H1 (cell line): ENCODE results near the gene NKAIN2. TPM values are rescaled to one million over a fixed set of nuclear protein-coding genes. Genes with fewer than 3 reads are reported as not detected.

ENCODE experiments used
- CTCF ChIA-PET: fragments of 300-600 bp; sonication (Branson Sonifier 250); formaldehyde crosslinking; loops from one replicate; lab custom pipeline; 2021; ENCODE audit not compliant: partially characterized antibody; lab: Charles Lee
- POLR2A ChIA-PET: fragments of 300-600 bp; sonication (Branson Sonifier 250); formaldehyde crosslinking; loops from one replicate; lab custom pipeline; 2021; ENCODE audit warnings: inconsistent platforms; ENCODE audit not compliant: partially characterized antibody; lab: Charles Lee
- DNase-seq, 2 experiments: peaks; one replicate each; pipeline versions ENCODE4 v3.0.0 to v3.0.0-alpha.2; 2010 to 2022; ENCODE audit warnings: low spot score in 2 of 2, low read depth in 1 of 2, mixed read lengths in 1 of 2
- FAIRE-seq: peaks from 2 replicates; lab custom pipeline; 2011; peaks lifted over from hg19 to GRCh38; lab: Jason Lieb, UNC
- H2AFZ ChIP-seq: 2 replicates; pipeline ENCODE4 v1.8.1; 2012; ENCODE audit warnings: low read length, inconsistent platforms
- H2AK5ac ChIP-seq: 2 replicates; pipeline ENCODE4 v1.6.1; 2013; ENCODE audit warnings: low read depth, low read length
- H2BK120ac ChIP-seq: replicated peaks from 2 replicates; pipeline ENCODE3; 2013; ENCODE audit warnings: low read depth, low read length, inconsistent platforms
- H2BK12ac ChIP-seq: 2 replicates; pipeline ENCODE4 v1.6.1; 2013; ENCODE audit warnings: low read depth, low read length
- H2BK15ac ChIP-seq: 2 replicates; pipeline ENCODE4 v1.6.1; 2013; ENCODE audit warnings: low read length
- H2BK20ac ChIP-seq: 2 replicates; pipeline ENCODE4 v1.6.1; 2013; ENCODE audit warnings: low read length
- H2BK5ac ChIP-seq: 2 replicates; pipeline ENCODE4 v1.6.1; 2013; ENCODE audit warnings: low read depth, low read length
- H3K14ac ChIP-seq: 2 replicates; pipeline ENCODE4 v1.6.1; 2013; ENCODE audit warnings: inconsistent platforms; ENCODE audit not compliant: insufficient read length
- H3K18ac ChIP-seq: 2 replicates; pipeline ENCODE4 v1.6.1; 2013; ENCODE audit warnings: low read length; ENCODE audit errors: extremely low read depth
- H3K23ac ChIP-seq: 2 replicates; pipeline ENCODE4 v1.6.1; 2013; ENCODE audit warnings: inconsistent platforms; ENCODE audit not compliant: insufficient read length
- H3K23me2 ChIP-seq: 2 replicates; pipeline ENCODE4 v1.6.1; 2013; ENCODE audit warnings: low read depth, low read length
- H3K27ac ChIP-seq: 2 replicates; pipeline ENCODE4 v1.6.1; 2011; ENCODE audit warnings: low read depth, low read length, inconsistent platforms
- H3K27me3 ChIP-seq, 4 experiments: replicated peaks in 1 of 4; 1 replicate in 1 of 4; 2 replicates in 3 of 4; pipeline versions ENCODE4 v1.6.1 to v1.8.1; 2011 to 2013; ENCODE audit warnings: low read length in 3 of 4, mild to moderate bottlenecking in 3 of 4, inconsistent platforms in 2 of 4, mixed read lengths in 2 of 4, moderate library complexity in 1 of 4; ENCODE audit not compliant: control insufficient read depth in 3 of 4, insufficient read depth in 3 of 4; ENCODE audit errors: extremely low read depth in 1 of 4
- H3K36me3 ChIP-seq, 4 experiments: 2 replicates each; pipeline versions ENCODE4 v1.6.1 to v1.8.1; 2011 to 2013; ENCODE audit warnings: mild to moderate bottlenecking in 4 of 4, low read length in 3 of 4, moderate library complexity in 2 of 4, control low read depth in 1 of 4, inconsistent platforms in 1 of 4; ENCODE audit not compliant: insufficient read depth in 4 of 4, control insufficient read depth in 2 of 4
- H3K4ac ChIP-seq: replicated peaks from 2 replicates; pipeline ENCODE3; 2013; ENCODE audit warnings: low read length, low read depth, mixed read lengths, inconsistent platforms; ENCODE audit not compliant: insufficient read length
- H3K4me1 ChIP-seq, 4 experiments: replicated peaks in 1 of 4; 1 replicate in 1 of 4; 2 replicates in 3 of 4; pipeline versions ENCODE4 v1.6.1 to v1.8.1; 2011 to 2013; ENCODE audit warnings: low read length in 3 of 4, inconsistent platforms in 2 of 4, mixed read lengths in 1 of 4; ENCODE audit not compliant: insufficient read depth in 4 of 4, control insufficient read depth in 3 of 4
- H3K4me2 ChIP-seq, 2 experiments: 2 replicates each; pipeline versions ENCODE4 v1.6.1 to v1.8.1; 2011 to 2013; ENCODE audit warnings: low read depth in 2 of 2, low read length in 2 of 2, control low read depth in 1 of 2, inconsistent platforms in 1 of 2, mild to moderate bottlenecking in 1 of 2; ENCODE audit not compliant: insufficient read depth in 1 of 2
- H3K4me3 ChIP-seq, 4 experiments: fragments of 200-600, 300-600 bp in 1 of 4; sonication (generic), shearing (Covaris generic), sonication (Bioruptor Twin) in 1 of 4; 2 replicates each; pipeline versions ENCODE4 v1.5.1 to v1.8.1; 2011 to 2016; ENCODE audit warnings: low read length in 4 of 4, low read depth in 3 of 4, control low read depth in 2 of 4, inconsistent platforms in 2 of 4, mild to moderate bottlenecking in 2 of 4, mixed read lengths in 1 of 4, moderate library complexity in 1 of 4; ENCODE audit not compliant: insufficient read depth in 2 of 4; ENCODE audit errors: extremely low read depth in 1 of 4
- H3K56ac ChIP-seq: replicated peaks from 2 replicates; pipeline ENCODE3; 2013; ENCODE audit warnings: low read depth, mild to moderate bottlenecking, mixed read lengths, low read length, inconsistent platforms; ENCODE audit not compliant: insufficient read length
- H3K79me1 ChIP-seq: 2 replicates; pipeline ENCODE4 v1.6.1; 2013; ENCODE audit warnings: low read depth, low read length, control low read depth
- H3K79me2 ChIP-seq, 2 experiments: 2 replicates each; pipeline versions ENCODE4 v1.6.1 to v1.8.1; 2012 to 2013; ENCODE audit warnings: low read length in 2 of 2, mild to moderate bottlenecking in 2 of 2, inconsistent platforms in 1 of 2; ENCODE audit not compliant: insufficient read depth in 2 of 2, control insufficient read depth in 1 of 2
- H3K9ac ChIP-seq, 4 experiments: replicated peaks in 1 of 4; 1 replicate in 1 of 4; 2 replicates in 3 of 4; pipeline versions ENCODE4 v1.6.1 to v1.8.1; 2011 to 2013; ENCODE audit warnings: low read depth in 3 of 4, low read length in 3 of 4, control low read depth in 2 of 4, mild to moderate bottlenecking in 2 of 4, moderate library complexity in 2 of 4, inconsistent platforms in 1 of 4; ENCODE audit errors: extremely low read depth in 1 of 4
- H3K9me3 ChIP-seq, 2 experiments: 2 replicates each; pipeline versions ENCODE4 v1.6.1 to v1.8.1; 2012 to 2013; ENCODE audit warnings: mild to moderate bottlenecking in 2 of 2, moderate library complexity in 2 of 2, control low read depth in 1 of 2, inconsistent platforms in 1 of 2, low read depth in 1 of 2, low read length in 1 of 2, mixed read lengths in 1 of 2; ENCODE audit not compliant: insufficient read depth in 2 of 2
- H4K20me1 ChIP-seq, 2 experiments: replicated peaks in 1 of 2; 2 replicates each; pipeline versions ENCODE3 to v1.8.1; 2011 to 2013; ENCODE audit warnings: inconsistent platforms in 2 of 2, low read length in 2 of 2, mild to moderate bottlenecking in 1 of 2; ENCODE audit not compliant: insufficient read depth in 2 of 2, control insufficient read depth in 1 of 2
- H4K5ac ChIP-seq: 2 replicates; pipeline ENCODE4 v1.6.1; 2013; ENCODE audit warnings: low read length, low read depth, mixed read lengths, inconsistent platforms; ENCODE audit not compliant: insufficient read length
- H4K8ac ChIP-seq: 2 replicates; pipeline ENCODE4 v1.8.0; 2013; ENCODE audit warnings: mild to moderate bottlenecking, moderate library complexity, low read length, inconsistent platforms; ENCODE audit not compliant: insufficient read depth; ENCODE audit errors: extremely low read depth
- H4K91ac ChIP-seq: replicated peaks from 2 replicates; pipeline ENCODE3; 2013; ENCODE audit warnings: low read length, mixed read lengths, inconsistent platforms; ENCODE audit not compliant: insufficient read length
- ATF3 ChIP-seq: IDR thresholded peaks from 2 replicates; pipeline ENCODE4 v1.6.1; 2011; ENCODE audit warnings: low read depth, mild to moderate bottlenecking, low read length; ENCODE audit not compliant: insufficient read depth
- BACH1 ChIP-seq: IDR thresholded peaks from 2 replicates; pipeline ENCODE4 v1.6.1; 2012; ENCODE audit warnings: low read length, improper control_type of control experiment
- BCL11A ChIP-seq, 2 experiments: IDR thresholded peaks; one replicate each; pipeline ENCODE4 v1.6.1; 2011; ENCODE audit warnings: low read depth in 2 of 2, low read length in 2 of 2, mild to moderate bottlenecking in 2 of 2
- CREB1 ChIP-seq: IDR thresholded peaks from 2 replicates; pipeline ENCODE4 v1.6.1; 2012; ENCODE audit warnings: inconsistent platforms
- E2F6 ChIP-seq: IDR thresholded peaks from 2 replicates; pipeline ENCODE4 v1.6.1; 2012; ENCODE audit warnings: inconsistent platforms
- GTF2F1 ChIP-seq: IDR thresholded peaks from 2 replicates; pipeline ENCODE4 v1.6.1; 2012; ENCODE audit warnings: low read depth, low read length, improper control_type of control experiment, borderline replicate concordance
- HDAC6 ChIP-seq: IDR thresholded peaks from one replicate; pipeline ENCODE4 v1.7.1; 2012; ENCODE audit warnings: low read depth, mild to moderate bottlenecking, inconsistent platforms, low read length, moderate library complexity
- JUND ChIP-seq: IDR thresholded peaks from 2 replicates; pipeline ENCODE4 v1.6.1; 2011; ENCODE audit warnings: mild to moderate bottlenecking, improper control_type of control experiment, low read length
- MAX ChIP-seq: IDR thresholded peaks from 2 replicates; pipeline ENCODE4 v1.6.1; 2012; ENCODE audit warnings: inconsistent platforms
- RXRA ChIP-seq: IDR thresholded peaks from 2 replicates; pipeline ENCODE4 v1.6.1; 2011; ENCODE audit warnings: low read depth, mild to moderate bottlenecking, low read length, moderate library complexity; ENCODE audit not compliant: insufficient read depth
- USF2 ChIP-seq: IDR thresholded peaks from 2 replicates; pipeline ENCODE4 v1.6.1; 2011; ENCODE audit warnings: low read length, improper control_type of control experiment
- WGBS, 2 experiments: shearing (Covaris generic) in 1 of 2; methylation state at CpG; one replicate each; pipeline versions ENCODE4 v1.1.6 to v1.1.7; 2013 to 2015; ENCODE audit warnings: low lambda C conversion rate in 2 of 2, mixed read lengths in 2 of 2, inconsistent platforms in 1 of 2, low coverage in 1 of 2, missing lambda C conversion rate in 1 of 2; ENCODE audit not compliant: insufficient replicate concordance in 2 of 2, insufficient coverage in 1 of 2, insufficient read length in 1 of 2; ENCODE audit errors: extremely low coverage in 1 of 2, missing lambda C conversion rate in 1 of 2; 5-methylcytosine and 5-hydroxymethylcytosine counted together
- polyA plus RNA-seq, 7 experiments: library from polyadenylated mRNA; depleted of rRNA in 3 of 7; stranded (reverse) in 5 of 7; unstranded in 2 of 7; fragments of >200 nt in 5 of 7; fragments of 200-250 nt in 2 of 7; gene quantifications; 1 replicate in 5 of 7; 2 replicates in 1 of 7; 4 replicates in 1 of 7; pipeline versions ENCODE4 v1.2.1 to v1.2.3, GENCODE V29; 2011 to 2013; ENCODE audit warnings: missing spikeins in 2 of 7, mixed read lengths in 2 of 7
- total RNA-seq: library from RNA; stranded (reverse); fragmentation: NEBNext Ultra II Directional; extraction: Animal tissue kit (Norgen Biotek cat#: 25700); gene quantifications from 2 replicates; pipeline ENCODE4 v1.2.1, GENCODE V29; 2021

The NKAIN2 gene
- total and polyA plus RNA-seq, 2 of the 8 experiments (the other 6 are each of a cell fraction or from before 2014, with no cell fraction given) = 0.20 to 0.34 TPM

- POLR2A ChIA-PET = no interaction called here
Observed at GRCh38 chr6:123941855-123942254, 138.2 kb downstream of the NKAIN2 start.

More at GRCh38 chr6:123941855-123942254, 138.2 kb downstream of the NKAIN2 start:
- Histone ChIP-seq H2BK5ac (no peak overlapping the region), H3K36me3 (no peaks in the 10 kb centered on the region), H2BK20ac (no peak overlapping the region), H3K23ac (no peak overlapping the region), H3K4me2 (no peak overlapping the region), H4K91ac (no peak overlapping the region), H3K79me1 (no peaks in the 10 kb centered on the region), H4K8ac (no peak overlapping the region), H2BK120ac (no peak overlapping the region), H3K23me2 (no peaks in the 10 kb centered on the region), H2AK5ac (no peak overlapping the region), H3K4me3 (no peak overlapping the region), H3K79me2 (no peaks in the 10 kb centered on the region), H3K27ac (no peak overlapping the region), H3K27me3 (no peaks in the 10 kb centered on the region), H2AFZ (no peak overlapping the region), H3K14ac (no peak overlapping the region), H3K56ac (no peak overlapping the region), H2BK15ac (no peak overlapping the region), H4K20me1 (no peaks in the 10 kb centered on the region), H4K5ac (no peak overlapping the region), H3K9me3 (no peaks in the 10 kb centered on the region), H3K4me1 (no peaks in the 10 kb centered on the region), H2BK12ac (no peak overlapping the region), H3K4ac (no peak overlapping the region), H3K18ac (no peak overlapping the region), H3K9ac (no peak overlapping the region)
- FAIRE-seq (no peak), DNase-seq (no peak)
- TF ChIP-seq RXRA = no peak
- TF ChIP-seq USF2 = no peak
- TF ChIP-seq BACH1 = no peak
- no peak for TF ChIP-seq GTF2F1
- TF ChIP-seq HDAC6 = no peak
- TF ChIP-seq JUND = no peak
- no peak for TF ChIP-seq ATF3
- no peak for TF ChIP-seq MAX
- no peak for TF ChIP-seq CREB1
- TF ChIP-seq BCL11A (IDR thresholded peaks at IDR 0.05; ENCODE audit: low read depth in 2 of 2, low read length in 2 of 2) = no peak
- TF ChIP-seq E2F6 = no peak
- 94% methylated on average over 1 of the region's 1 CpG; no CpG with 5 or more reads in 1 of the 2 experiments for WGBS, 2 experiments
- CTCF ChIA-PET = interaction anchor here (0.5 to 1.5 kb wide), 2 partner anchors 97 to 434 kb away, joined by 3 read pairs; no protein-coding TSS in a partner anchor
